Measurements from ENCODE around the gene GRIK5.
"Not testable (repeated sequence)": the region's sequence is repeated elsewhere in the genome, so short reads cannot be mapped to it uniquely, and the experiment has no call there.

DNA sequence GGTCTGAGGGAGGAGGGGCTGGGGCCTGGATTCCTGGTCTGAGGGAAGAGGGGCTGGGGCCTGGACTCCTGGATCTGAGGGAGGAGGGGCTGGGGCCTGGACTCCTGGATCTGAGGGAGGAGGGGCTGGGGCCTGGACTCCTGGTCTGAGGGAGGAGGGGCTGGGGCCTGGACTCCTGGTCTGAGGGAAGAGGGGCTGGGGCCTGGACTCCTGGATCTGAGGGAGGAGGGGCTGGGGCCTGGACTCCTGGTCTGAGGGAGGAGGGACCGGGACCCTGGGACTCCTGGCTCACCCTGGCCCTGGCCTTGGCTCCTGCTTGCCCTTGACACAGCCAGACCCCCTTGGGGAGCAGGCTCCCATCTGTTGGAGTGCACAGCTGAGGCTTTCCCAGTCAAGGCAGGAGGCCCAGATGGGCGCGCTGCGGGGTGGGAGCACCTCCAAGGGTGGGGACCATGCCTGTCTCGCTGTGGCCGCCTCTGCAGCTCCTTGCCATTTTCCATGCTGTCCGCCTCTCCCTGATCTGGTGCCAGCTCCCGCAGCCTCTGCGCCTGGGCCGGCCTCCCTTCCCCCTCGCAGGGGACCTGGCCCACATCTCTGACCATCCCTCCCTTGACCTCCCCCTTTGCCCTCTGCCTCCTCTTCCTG lies 78.0 kb downstream of the GRIK5 start:
- not testable (repeated sequence) for TF ChIP-seq YY1, POU5F1 (IDR thresholded peaks at IDR 0.05; ENCODE audit: low read depth, low read length)
- TF ChIP-seq, protein P1, sequence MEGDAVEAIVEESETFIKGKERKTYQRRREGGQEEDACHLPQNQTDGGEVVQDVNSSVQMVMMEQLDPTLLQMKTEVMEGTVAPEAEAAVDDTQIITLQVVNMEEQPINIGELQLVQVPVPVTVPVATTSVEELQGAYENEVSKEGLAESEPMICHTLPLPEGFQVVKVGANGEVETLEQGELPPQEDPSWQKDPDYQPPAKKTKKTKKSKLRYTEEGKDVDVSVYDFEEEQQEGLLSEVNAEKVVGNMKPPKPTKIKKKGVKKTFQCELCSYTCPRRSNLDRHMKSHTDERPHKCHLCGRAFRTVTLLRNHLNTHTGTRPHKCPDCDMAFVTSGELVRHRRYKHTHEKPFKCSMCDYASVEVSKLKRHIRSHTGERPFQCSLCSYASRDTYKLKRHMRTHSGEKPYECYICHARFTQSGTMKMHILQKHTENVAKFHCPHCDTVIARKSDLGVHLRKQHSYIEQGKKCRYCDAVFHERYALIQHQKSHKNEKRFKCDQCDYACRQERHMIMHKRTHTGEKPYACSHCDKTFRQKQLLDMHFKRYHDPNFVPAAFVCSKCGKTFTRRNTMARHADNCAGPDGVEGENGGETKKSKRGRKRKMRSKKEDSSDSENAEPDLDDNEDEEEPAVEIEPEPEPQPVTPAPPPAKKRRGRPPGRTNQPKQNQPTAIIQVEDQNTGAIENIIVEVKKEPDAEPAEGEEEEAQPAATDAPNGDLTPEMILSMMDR (IDR thresholded peaks at IDR 0.05; ENCODE audit: control extremely low read depth in 1 of 3, insufficient read depth in 1 of 3, low read depth in 1 of 3, low read length in 3 of 3) = not testable (repeated sequence)
